Measurements from ENCODE around the gene PCP4. TPM values are rescaled to one million over a fixed set of nuclear protein-coding genes. Genes with fewer than 3 reads are reported as not detected.

Gene PCP4
- total RNA-seq, 1 experiment from 2014 or later = 1.6 TPM

DNA sequence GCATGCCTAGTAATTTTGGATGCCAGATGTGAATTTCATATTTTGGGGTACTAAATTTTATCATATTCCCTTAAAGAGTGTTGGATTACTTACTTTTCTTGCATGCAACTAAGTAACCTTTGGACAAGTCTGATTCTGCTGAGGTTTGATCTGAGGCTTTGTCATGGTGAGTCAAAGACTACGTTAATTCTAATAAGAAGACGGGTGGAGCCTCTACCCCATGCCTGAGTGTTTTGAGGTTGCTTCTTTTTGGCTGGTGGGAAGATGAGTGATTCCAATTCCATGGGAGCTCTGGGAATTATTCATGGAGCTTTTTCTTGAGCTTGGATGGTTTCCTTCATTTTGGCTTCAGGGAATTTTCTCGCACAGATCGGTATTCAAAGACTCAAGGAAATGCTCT, 11.6 kb upstream of the PCP4 start:
- ChIA-PET POLR2A (no interaction called here), CTCF (interaction anchor here (1.4 kb wide), 1 partner anchor 11 kb away, joined by 12 read pairs; the partner anchor contains the start of gene PCP4)
- ATAC-seq (no peak), DNase-seq (ENCODE audit: low spot score) (no peak)
- Mint-ChIP-seq H3K9me3 (peaks cover 62% of the 10 kb centered on the region), H3K4me1 (peaks cover 21% of the 10 kb centered on the region), H3K27me3 (ENCODE audit: low read depth) (no peaks in the 10 kb centered on the region; the same call in 1 of the 2 replicates), H3K27ac (no peak overlapping the region), H3K36me3 (peaks cover 9% of the 10 kb centered on the region), H3K4me3 (no peak overlapping the region)
- TF ChIP-seq ELF4 (CRISPR knock-in tag; IDR thresholded peaks at IDR 0.05; ENCODE audit: low read depth) (no peak), NFE2L1 (CRISPR knock-in tag; IDR thresholded peaks at IDR 0.05) (no peak), NR2C2 (CRISPR knock-in tag; IDR thresholded peaks at IDR 0.05) (no peak), NFATC4 (CRISPR knock-in tag; IDR thresholded peaks at IDR 0.05) (no peak), TEAD1 (CRISPR knock-in tag; IDR thresholded peaks at IDR 0.05) (no peak), KAT7 (CRISPR knock-in tag; IDR thresholded peaks at IDR 0.05; ENCODE audit: borderline replicate concordance) (no peak), CREB1 (CRISPR knock-in tag; IDR thresholded peaks at IDR 0.05) (no peak), NFYB (CRISPR knock-in tag; conservative IDR thresholded peaks at IDR 0.05; ENCODE audit: low read depth) (no peak)
- TF ChIP-seq, protein P1, sequence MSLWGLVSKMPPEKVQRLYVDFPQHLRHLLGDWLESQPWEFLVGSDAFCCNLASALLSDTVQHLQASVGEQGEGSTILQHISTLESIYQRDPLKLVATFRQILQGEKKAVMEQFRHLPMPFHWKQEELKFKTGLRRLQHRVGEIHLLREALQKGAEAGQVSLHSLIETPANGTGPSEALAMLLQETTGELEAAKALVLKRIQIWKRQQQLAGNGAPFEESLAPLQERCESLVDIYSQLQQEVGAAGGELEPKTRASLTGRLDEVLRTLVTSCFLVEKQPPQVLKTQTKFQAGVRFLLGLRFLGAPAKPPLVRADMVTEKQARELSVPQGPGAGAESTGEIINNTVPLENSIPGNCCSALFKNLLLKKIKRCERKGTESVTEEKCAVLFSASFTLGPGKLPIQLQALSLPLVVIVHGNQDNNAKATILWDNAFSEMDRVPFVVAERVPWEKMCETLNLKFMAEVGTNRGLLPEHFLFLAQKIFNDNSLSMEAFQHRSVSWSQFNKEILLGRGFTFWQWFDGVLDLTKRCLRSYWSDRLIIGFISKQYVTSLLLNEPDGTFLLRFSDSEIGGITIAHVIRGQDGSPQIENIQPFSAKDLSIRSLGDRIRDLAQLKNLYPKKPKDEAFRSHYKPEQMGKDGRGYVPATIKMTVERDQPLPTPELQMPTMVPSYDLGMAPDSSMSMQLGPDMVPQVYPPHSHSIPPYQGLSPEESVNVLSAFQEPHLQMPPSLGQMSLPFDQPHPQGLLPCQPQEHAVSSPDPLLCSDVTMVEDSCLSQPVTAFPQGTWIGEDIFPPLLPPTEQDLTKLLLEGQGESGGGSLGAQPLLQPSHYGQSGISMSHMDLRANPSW (CRISPR knock-in tag; conservative IDR thresholded peaks at IDR 0.05; ENCODE audit: low read depth) = no peak
- TF ChIP-seq, protein P2, sequence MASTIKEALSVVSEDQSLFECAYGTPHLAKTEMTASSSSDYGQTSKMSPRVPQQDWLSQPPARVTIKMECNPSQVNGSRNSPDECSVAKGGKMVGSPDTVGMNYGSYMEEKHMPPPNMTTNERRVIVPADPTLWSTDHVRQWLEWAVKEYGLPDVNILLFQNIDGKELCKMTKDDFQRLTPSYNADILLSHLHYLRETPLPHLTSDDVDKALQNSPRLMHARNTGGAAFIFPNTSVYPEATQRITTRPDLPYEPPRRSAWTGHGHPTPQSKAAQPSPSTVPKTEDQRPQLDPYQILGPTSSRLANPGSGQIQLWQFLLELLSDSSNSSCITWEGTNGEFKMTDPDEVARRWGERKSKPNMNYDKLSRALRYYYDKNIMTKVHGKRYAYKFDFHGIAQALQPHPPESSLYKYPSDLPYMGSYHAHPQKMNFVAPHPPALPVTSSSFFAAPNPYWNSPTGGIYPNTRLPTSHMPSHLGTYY (CRISPR knock-in tag; IDR thresholded peaks at IDR 0.05) = no peak
- TF ChIP-seq, protein P3, sequence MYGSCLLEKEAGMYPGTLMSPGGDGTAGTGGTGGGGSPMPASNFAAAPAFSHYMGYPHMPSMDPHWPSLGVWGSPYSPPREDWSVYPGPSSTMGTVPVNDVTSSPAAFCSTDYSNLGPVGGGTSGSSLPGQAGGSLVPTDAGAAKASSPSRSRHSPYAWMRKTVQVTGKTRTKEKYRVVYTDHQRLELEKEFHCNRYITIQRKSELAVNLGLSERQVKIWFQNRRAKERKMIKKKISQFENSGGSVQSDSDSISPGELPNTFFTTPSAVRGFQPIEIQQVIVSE (CRISPR knock-in tag; IDR thresholded peaks at IDR 0.05; ENCODE audit: borderline replicate concordance) = no peak

DNA sequence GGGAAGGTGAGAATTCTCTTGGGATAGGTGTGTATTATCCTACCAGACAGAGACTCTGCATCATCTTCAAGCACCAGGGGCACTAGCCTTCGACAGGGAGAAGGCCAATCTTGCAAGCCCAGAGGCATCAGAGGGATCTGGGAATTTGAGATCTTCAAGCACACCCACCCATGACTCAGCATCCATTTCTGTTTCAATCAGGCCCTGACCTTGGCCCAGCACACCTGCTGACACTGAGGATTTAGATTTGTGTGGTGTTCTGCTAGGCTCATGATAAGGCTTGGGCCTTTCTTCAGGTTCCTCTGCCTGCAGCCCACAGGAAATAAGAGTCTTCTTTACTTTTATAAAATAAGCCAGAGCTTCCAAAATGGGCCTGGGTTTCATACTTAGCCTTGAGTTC, 6.6 kb upstream of the PCP4 start:
- Mint-ChIP-seq H3K27ac (no peak overlapping the region), H3K9me3 (peaks cover 34% of the 10 kb centered on the region), H3K27me3 (ENCODE audit: low read depth) (no peaks in the 10 kb centered on the region), H3K36me3 (peaks cover 6% of the 10 kb centered on the region), H3K4me3 (no peak overlapping the region), H3K4me1 (no peaks in the 10 kb centered on the region)
- ChIA-PET POLR2A (no interaction called here), CTCF (interaction anchor here (0.7 kb wide), 1 partner anchor 58 kb away, joined by 3 read pairs; no protein-coding TSS in a partner anchor)
- no peak for ATAC-seq
- DNase-seq (ENCODE audit: low spot score) = no peak
- TF ChIP-seq FOXK1 (CRISPR knock-in tag; IDR thresholded peaks at IDR 0.05) = no peak

DNA sequence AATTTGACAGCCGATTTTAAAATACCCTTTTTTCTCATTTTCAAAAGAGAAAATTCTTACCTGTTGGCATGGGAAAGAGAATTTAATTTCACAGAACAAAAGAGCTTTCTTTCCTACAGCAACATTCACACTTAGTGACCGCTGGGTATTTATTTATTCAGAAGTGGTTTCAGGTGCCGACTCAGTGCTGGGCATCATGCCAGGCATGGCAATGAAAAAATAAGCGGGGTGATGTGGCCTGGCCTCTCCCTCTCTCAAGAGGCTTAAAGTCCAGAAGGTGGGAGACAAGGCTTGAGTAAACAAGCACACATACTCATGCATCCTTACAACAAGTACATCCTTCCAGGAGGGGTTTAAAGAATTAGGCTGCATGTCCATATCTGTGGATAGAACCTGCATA, 4.1 kb upstream of the PCP4 start:
- DNase-seq (ENCODE audit: low spot score) (no peak), ATAC-seq (no peak)
- TF ChIP-seq, protein P4, sequence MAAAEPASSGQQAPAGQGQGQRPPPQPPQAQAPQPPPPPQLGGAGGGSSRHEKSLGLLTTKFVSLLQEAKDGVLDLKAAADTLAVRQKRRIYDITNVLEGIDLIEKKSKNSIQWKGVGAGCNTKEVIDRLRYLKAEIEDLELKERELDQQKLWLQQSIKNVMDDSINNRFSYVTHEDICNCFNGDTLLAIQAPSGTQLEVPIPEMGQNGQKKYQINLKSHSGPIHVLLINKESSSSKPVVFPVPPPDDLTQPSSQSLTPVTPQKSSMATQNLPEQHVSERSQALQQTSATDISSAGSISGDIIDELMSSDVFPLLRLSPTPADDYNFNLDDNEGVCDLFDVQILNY (CRISPR knock-in tag; IDR thresholded peaks at IDR 0.05) = no peak
- TF ChIP-seq NFYB (CRISPR knock-in tag; conservative IDR thresholded peaks at IDR 0.05; ENCODE audit: low read depth) (no peak), NR1H2 (CRISPR knock-in tag; IDR thresholded peaks at IDR 0.05) (no peak)
- TF ChIP-seq, protein P5, sequence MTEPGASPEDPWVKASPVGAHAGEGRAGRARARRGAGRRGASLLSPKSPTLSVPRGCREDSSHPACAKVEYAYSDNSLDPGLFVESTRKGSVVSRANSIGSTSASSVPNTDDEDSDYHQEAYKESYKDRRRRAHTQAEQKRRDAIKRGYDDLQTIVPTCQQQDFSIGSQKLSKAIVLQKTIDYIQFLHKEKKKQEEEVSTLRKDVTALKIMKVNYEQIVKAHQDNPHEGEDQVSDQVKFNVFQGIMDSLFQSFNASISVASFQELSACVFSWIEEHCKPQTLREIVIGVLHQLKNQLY (CRISPR knock-in tag; IDR thresholded peaks at IDR 0.05) = no peak
- TF ChIP-seq, protein P6, sequence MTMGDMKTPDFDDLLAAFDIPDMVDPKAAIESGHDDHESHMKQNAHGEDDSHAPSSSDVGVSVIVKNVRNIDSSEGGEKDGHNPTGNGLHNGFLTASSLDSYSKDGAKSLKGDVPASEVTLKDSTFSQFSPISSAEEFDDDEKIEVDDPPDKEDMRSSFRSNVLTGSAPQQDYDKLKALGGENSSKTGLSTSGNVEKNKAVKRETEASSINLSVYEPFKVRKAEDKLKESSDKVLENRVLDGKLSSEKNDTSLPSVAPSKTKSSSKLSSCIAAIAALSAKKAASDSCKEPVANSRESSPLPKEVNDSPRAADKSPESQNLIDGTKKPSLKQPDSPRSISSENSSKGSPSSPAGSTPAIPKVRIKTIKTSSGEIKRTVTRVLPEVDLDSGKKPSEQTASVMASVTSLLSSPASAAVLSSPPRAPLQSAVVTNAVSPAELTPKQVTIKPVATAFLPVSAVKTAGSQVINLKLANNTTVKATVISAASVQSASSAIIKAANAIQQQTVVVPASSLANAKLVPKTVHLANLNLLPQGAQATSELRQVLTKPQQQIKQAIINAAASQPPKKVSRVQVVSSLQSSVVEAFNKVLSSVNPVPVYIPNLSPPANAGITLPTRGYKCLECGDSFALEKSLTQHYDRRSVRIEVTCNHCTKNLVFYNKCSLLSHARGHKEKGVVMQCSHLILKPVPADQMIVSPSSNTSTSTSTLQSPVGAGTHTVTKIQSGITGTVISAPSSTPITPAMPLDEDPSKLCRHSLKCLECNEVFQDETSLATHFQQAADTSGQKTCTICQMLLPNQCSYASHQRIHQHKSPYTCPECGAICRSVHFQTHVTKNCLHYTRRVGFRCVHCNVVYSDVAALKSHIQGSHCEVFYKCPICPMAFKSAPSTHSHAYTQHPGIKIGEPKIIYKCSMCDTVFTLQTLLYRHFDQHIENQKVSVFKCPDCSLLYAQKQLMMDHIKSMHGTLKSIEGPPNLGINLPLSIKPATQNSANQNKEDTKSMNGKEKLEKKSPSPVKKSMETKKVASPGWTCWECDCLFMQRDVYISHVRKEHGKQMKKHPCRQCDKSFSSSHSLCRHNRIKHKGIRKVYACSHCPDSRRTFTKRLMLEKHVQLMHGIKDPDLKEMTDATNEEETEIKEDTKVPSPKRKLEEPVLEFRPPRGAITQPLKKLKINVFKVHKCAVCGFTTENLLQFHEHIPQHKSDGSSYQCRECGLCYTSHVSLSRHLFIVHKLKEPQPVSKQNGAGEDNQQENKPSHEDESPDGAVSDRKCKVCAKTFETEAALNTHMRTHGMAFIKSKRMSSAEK (CRISPR knock-in tag; IDR thresholded peaks at IDR 0.05; ENCODE audit: borderline replicate concordance) = no peak
- Mint-ChIP-seq H3K27ac (no peak overlapping the region), H3K4me1 (peaks cover 10% of the 10 kb centered on the region), H3K4me3 (no peak overlapping the region), H3K36me3 (peaks cover 6% of the 10 kb centered on the region), H3K27me3 (ENCODE audit: low read depth) (no peaks in the 10 kb centered on the region), H3K9me3 (peaks cover 13% of the 10 kb centered on the region)
- POLR2A ChIA-PET = no interaction called here
- CTCF ChIA-PET = no interaction called here
